Trophoblast cell (in vitro differentiated cells and primary cell): Measurements from ENCODE around the gene TMIGD2.
A peak's percentile ranks its signal among the peaks of the same experiment; 100 is the strongest.

Experiments
- DNase-seq, 2 donors: peaks; one replicate each; pipeline ENCODE4 v3.0.0-alpha.2; 2016
- H2AFZ ChIP-seq: 2 replicates; pipeline ENCODE4 v1.6.1; 2013; ENCODE audit warnings: low read length, moderate library complexity, mild to moderate bottlenecking; ENCODE audit not compliant: insufficient read depth, poor library complexity
- H2AK5ac ChIP-seq: 2 replicates; pipeline ENCODE4 v1.6.1; 2013; ENCODE audit warnings: mild to moderate bottlenecking, low read length
- H2BK120ac ChIP-seq: 2 replicates; pipeline ENCODE4 v1.6.1; 2013; ENCODE audit warnings: low read length, mild to moderate bottlenecking, moderate library complexity; ENCODE audit not compliant: insufficient read depth, poor library complexity
- H2BK12ac ChIP-seq: 2 replicates; pipeline ENCODE4 v1.6.1; 2013; ENCODE audit warnings: mild to moderate bottlenecking, low read length, moderate library complexity
- H2BK5ac ChIP-seq: 2 replicates; pipeline ENCODE4 v1.6.1; 2013; ENCODE audit warnings: low read length, low read depth, moderate library complexity, mild to moderate bottlenecking; ENCODE audit not compliant: poor library complexity
- H3K14ac ChIP-seq: 2 replicates; pipeline ENCODE4 v1.6.1; 2013; ENCODE audit warnings: mild to moderate bottlenecking, low read length
- H3K18ac ChIP-seq: 2 replicates; pipeline ENCODE4 v1.6.1; 2013; ENCODE audit warnings: mild to moderate bottlenecking, low read length
- H3K23ac ChIP-seq: 2 replicates; pipeline ENCODE4 v1.6.1; 2013; ENCODE audit warnings: low read length
- H3K27ac ChIP-seq: 2 replicates; pipeline ENCODE4 v1.5.1; 2013; ENCODE audit warnings: low read depth, mild to moderate bottlenecking, inconsistent platforms, low read length, moderate library complexity
- H3K27me3 ChIP-seq: 2 replicates; pipeline ENCODE4 v1.6.1; 2013; ENCODE audit warnings: inconsistent platforms, mild to moderate bottlenecking, low read length, moderate library complexity; ENCODE audit not compliant: insufficient read depth
- H3K36me3 ChIP-seq, 2 experiments: 1 replicate in 1 of 2; 2 replicates in 1 of 2; pipeline ENCODE4 v1.6.1; 2013; ENCODE audit warnings: low read length in 2 of 2, mild to moderate bottlenecking in 2 of 2, moderate library complexity in 1 of 2; ENCODE audit not compliant: insufficient read depth in 2 of 2, control insufficient read depth in 1 of 2
- H3K4ac ChIP-seq: 2 replicates; pipeline ENCODE4 v1.6.1; 2013; ENCODE audit warnings: low read depth, mild to moderate bottlenecking, low read length, moderate library complexity
- H3K4me1 ChIP-seq, 2 experiments: 1 replicate in 1 of 2; 2 replicates in 1 of 2; pipeline ENCODE4 v1.6.1; 2013; ENCODE audit warnings: low read length in 2 of 2, mild to moderate bottlenecking in 2 of 2, moderate library complexity in 1 of 2; ENCODE audit not compliant: insufficient read depth in 2 of 2, control insufficient read depth in 1 of 2
- H3K4me2 ChIP-seq: 2 replicates; pipeline ENCODE4 v1.6.1; 2013; ENCODE audit warnings: inconsistent platforms, mild to moderate bottlenecking, low read length, moderate library complexity
- H3K4me3 ChIP-seq: 2 replicates; pipeline ENCODE4 v1.5.1; 2013; ENCODE audit warnings: mild to moderate bottlenecking, low read depth, low read length, inconsistent platforms
- H3K79me1 ChIP-seq: one replicate; pipeline ENCODE4 v1.6.1; 2013; ENCODE audit warnings: low read length
- H3K79me2 ChIP-seq: 2 replicates; pipeline ENCODE4 v1.6.1; 2013; ENCODE audit warnings: low read length, mild to moderate bottlenecking; ENCODE audit not compliant: control insufficient read depth, insufficient read depth, poor library complexity
- H3K9ac ChIP-seq: 2 replicates; pipeline ENCODE4 v1.6.1; 2013; ENCODE audit warnings: mild to moderate bottlenecking, low read length
- H3K9me3 ChIP-seq: 2 replicates; pipeline ENCODE4 v1.6.1; 2013; ENCODE audit warnings: low read depth, mild to moderate bottlenecking, control low read depth, inconsistent platforms, low read length; ENCODE audit not compliant: insufficient read depth
- H4K12ac ChIP-seq: 2 replicates; pipeline ENCODE4 v1.6.1; 2013; ENCODE audit warnings: low read depth, mild to moderate bottlenecking, low read length, moderate library complexity
- H4K8ac ChIP-seq: 2 replicates; pipeline ENCODE4 v1.6.1; 2013; ENCODE audit warnings: low read depth, mild to moderate bottlenecking, low read length, moderate library complexity
- H4K91ac ChIP-seq: one replicate; pipeline ENCODE4 v1.6.1; 2013; ENCODE audit warnings: low read depth, mild to moderate bottlenecking, low read length, moderate library complexity
- WGBS: extraction: QIAGEN DNeasy Blood & Tissue Kit; methylation state at CpG from one replicate; pipeline ENCODE4 v1.1.7; 2013; ENCODE audit warnings: missing lambda C conversion rate; ENCODE audit not compliant: insufficient read length, insufficient coverage; ENCODE audit errors: extremely low coverage; 5-methylcytosine and 5-hydroxymethylcytosine counted together

TMIGD2 gene

DNA sequence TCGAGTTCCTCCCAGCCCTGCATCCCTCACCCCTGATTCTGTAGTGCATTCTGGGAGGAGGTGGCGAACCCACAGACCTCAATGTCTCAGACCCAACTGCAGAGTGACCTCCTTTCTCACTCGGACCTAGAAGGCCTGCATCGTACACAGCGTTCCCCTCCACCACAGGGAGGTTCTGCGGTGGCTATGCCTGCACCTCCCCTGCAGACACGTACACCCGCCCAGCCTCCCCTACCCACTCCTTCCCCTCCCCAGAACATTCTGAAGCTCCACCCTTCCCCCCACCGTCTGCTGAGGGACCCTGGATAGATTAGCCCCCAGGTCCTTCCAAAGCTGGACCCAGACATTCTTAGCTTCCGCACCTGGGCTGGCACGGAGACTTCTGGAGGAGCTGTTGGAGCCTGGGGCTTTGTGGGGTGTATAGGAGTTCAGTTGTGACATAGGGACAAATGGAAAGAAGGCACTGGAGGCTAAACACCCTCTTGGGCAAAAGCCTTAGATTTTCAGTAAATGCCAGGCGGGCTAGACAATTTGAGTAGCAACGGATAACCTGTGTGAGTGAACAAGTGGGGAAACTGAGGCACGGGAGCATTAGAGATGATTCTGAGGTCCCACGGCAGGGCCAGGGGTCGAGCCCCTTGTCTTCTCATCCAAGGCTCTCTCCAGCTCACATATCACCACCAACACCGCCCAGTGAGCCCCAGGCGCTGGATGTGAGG lies 1.8 kb upstream of the TMIGD2 start:
- no peak overlapping the region for H3K23ac ChIP-seq
- H2BK120ac ChIP-seq: peak overlapping the region; percentile 15
- no peak overlapping the region for H3K4ac ChIP-seq
- peaks cover 14 to 17% of the 10 kb centered on the region in 2 experiments for H3K4me1 ChIP-seq
- peak overlapping the region; percentile 77 for H2BK12ac ChIP-seq
- H3K79me1 ChIP-seq: peaks cover 7% of the 10 kb centered on the region
- H3K27ac ChIP-seq: no peak overlapping the region
- H4K91ac ChIP-seq: peak overlapping the region; percentile 57
- H4K12ac ChIP-seq: peak overlapping the region; percentile 12
- WGBS: no CpG with 5 or more reads among the region's 18 CpGs
- no peaks in the 10 kb centered on the region for H3K79me2 ChIP-seq
- H3K9ac ChIP-seq: no peak overlapping the region
- H2AFZ ChIP-seq: peak overlapping the region; percentile 81
- no peaks in the 10 kb centered on the region for H3K27me3 ChIP-seq
- peak overlapping the region; percentile 49 for H3K14ac ChIP-seq
- H3K4me3 ChIP-seq: no peak overlapping the region
- peak overlapping the region; percentile 72 for H3K4me2 ChIP-seq
- no peak for DNase-seq
- H3K36me3 ChIP-seq: peaks cover 0 to 2% of the 10 kb centered on the region in 2 experiments
- H3K9me3 ChIP-seq: peaks cover 3% of the 10 kb centered on the region
- no peak overlapping the region for H3K18ac ChIP-seq
- H2AK5ac ChIP-seq: peak overlapping the region; percentile 43
- H2BK5ac ChIP-seq: no peak overlapping the region
- peak overlapping the region; percentile 49 for H4K8ac ChIP-seq

- H3K79me1 ChIP-seq: peaks cover 7% of the 10 kb centered on the region
- peak overlapping the region; percentile 16 for H3K18ac ChIP-seq
- no peak overlapping the region for H4K12ac ChIP-seq
- peak overlapping the region; percentile 23 for H2BK120ac ChIP-seq
- peak overlapping the region; percentile 13 for H3K4ac ChIP-seq
- WGBS: no CpG with 5 or more reads among the region's 13 CpGs
- H3K27me3 ChIP-seq: no peaks in the 10 kb centered on the region
- no peak overlapping the region for H3K9ac ChIP-seq
- H3K4me3 ChIP-seq: no peak overlapping the region
- peak; percentile 78 to 83 for DNase-seq
- peak overlapping the region; percentile 33 for H3K4me2 ChIP-seq
- no peaks in the 10 kb centered on the region for H3K79me2 ChIP-seq
- H3K9me3 ChIP-seq: peaks cover 3% of the 10 kb centered on the region
- H4K8ac ChIP-seq: peak overlapping the region; percentile 51
- peak overlapping the region; percentile 15 for H2BK5ac ChIP-seq
- H2AK5ac ChIP-seq: no peak overlapping the region
- peak overlapping the region; percentile 12 for H3K14ac ChIP-seq
- H3K23ac ChIP-seq: no peak overlapping the region
- peak overlapping the region; percentile 28 for H4K91ac ChIP-seq
- no peak overlapping the region for H2AFZ ChIP-seq
- H3K27ac ChIP-seq: peak overlapping the region; percentile 36
- H2BK12ac ChIP-seq: no peak overlapping the region
- no peaks in the 10 kb centered on the region for H3K36me3 ChIP-seq
- peaks cover 14 to 17% of the 10 kb centered on the region in 2 experiments for H3K4me1 ChIP-seq
These were observed 473 bp downstream of the TMIGD2 start for GRCh38 chr19:4301590-4302242.

GRCh38 chr19:4300589-4300988 lies 1.6 kb downstream of the TMIGD2 start:
- Histone ChIP-seq H4K91ac (no peak overlapping the region), H3K4me2 (no peak overlapping the region), H3K4me3 (no peak overlapping the region), H3K4ac (no peak overlapping the region), H3K4me1 (peaks cover 14 to 17% of the 10 kb centered on the region in 2 experiments), H3K9ac (no peak overlapping the region), H3K79me1 (peaks cover 7% of the 10 kb centered on the region), H3K18ac (no peak overlapping the region), H2BK12ac (no peak overlapping the region), H4K12ac (no peak overlapping the region), H3K9me3 (peaks cover under 1% of the 10 kb centered on the region), H4K8ac (no peak overlapping the region), H3K79me2 (no peaks in the 10 kb centered on the region), H3K27me3 (no peaks in the 10 kb centered on the region), H2BK120ac (no peak overlapping the region), H3K14ac (no peak overlapping the region), H2AK5ac (no peak overlapping the region), H2BK5ac (no peak overlapping the region), H3K23ac (no peak overlapping the region), H3K36me3 (no peaks in the 10 kb centered on the region), H2AFZ (no peak overlapping the region), H3K27ac (no peak overlapping the region)
- no CpG with 5 or more reads among the region's 3 CpGs for WGBS
- DNase-seq: peak in 1 of 2 donors; percentile 3

GRCh38 chr19:4298810-4299550 lies 3.2 kb downstream of the TMIGD2 start:
- Histone ChIP-seq H3K14ac (no peak overlapping the region), H2BK12ac (no peak overlapping the region), H3K9me3 (peaks cover 3% of the 10 kb centered on the region), H3K36me3 (no peaks in the 10 kb centered on the region), H2BK5ac (no peak overlapping the region), H3K4me3 (no peak overlapping the region), H3K79me2 (no peaks in the 10 kb centered on the region), H3K18ac (no peak overlapping the region), H4K8ac (no peak overlapping the region), H4K12ac (no peak overlapping the region), H3K4me1 (peaks cover 12 to 13% of the 10 kb centered on the region in 2 experiments), H2BK120ac (no peak overlapping the region), H3K79me1 (peaks cover 7% of the 10 kb centered on the region), H2AFZ (no peak overlapping the region), H3K4ac (no peak overlapping the region), H3K27ac (no peak overlapping the region), H2AK5ac (no peak overlapping the region), H4K91ac (no peak overlapping the region), H3K23ac (no peak overlapping the region), H3K4me2 (no peak overlapping the region), H3K27me3 (no peaks in the 10 kb centered on the region), H3K9ac (no peak overlapping the region)
- WGBS: no CpG with 5 or more reads among the region's 8 CpGs
- no peak for DNase-seq
